Suprapubic skin (tissue), 4 donors: ENCODE results near the gene SYT17. TPM values are rescaled to one million over a fixed set of nuclear protein-coding genes. Genes with fewer than 3 reads are reported as not detected.

Source experiments
- DNase-seq, 2 donors: peaks; one replicate each; pipeline ENCODE4 v3.0.0-alpha.2; 2019; ENCODE audit warnings: low spot score in 2 of 2
- H3K27ac ChIP-seq: fragments of 200-600 bp; sonication (generic); one replicate; pipeline ENCODE4 v1.5.1; 2019
- H3K27me3 ChIP-seq: fragments of 200-600 bp; sonication (generic); one replicate; pipeline ENCODE4 v1.5.1; 2019
- H3K36me3 ChIP-seq: fragments of 200-600 bp; sonication (generic); one replicate; pipeline ENCODE4 v1.5.1; 2019
- H3K4me1 ChIP-seq: fragments of 200-600 bp; sonication (generic); one replicate; pipeline ENCODE4 v1.5.1; 2019
- H3K4me3 ChIP-seq: fragments of 200-600 bp; sonication (generic); one replicate; pipeline ENCODE4 v1.5.1; 2019; ENCODE audit warnings: mild to moderate bottlenecking
- H3K9me3 ChIP-seq: fragments of 200-600 bp; sonication (generic); one replicate; pipeline ENCODE4 v1.5.1; 2019
- CTCF ChIP-seq, 2 donors: fragments of 200-600 bp in 1 of 2; fragments of 450-650 bp in 1 of 2; sonication (generic) in 1 of 2; IDR thresholded peaks; one replicate each; pipeline ENCODE4 v1.5.1; 2016 to 2019; ENCODE audit warnings: antibody characterized with exemption in 2 of 2, mild to moderate bottlenecking in 1 of 2, moderate library complexity in 1 of 2
- EP300 ChIP-seq: sonication (generic); formaldehyde crosslinking; IDR thresholded peaks from one replicate; pipeline ENCODE4 v1.6.1; 2017; ENCODE audit warnings: antibody characterized with exemption
- POLR2A ChIP-seq, 2 donors: fragments of 450-650 bp; IDR thresholded peaks; one replicate each; pipeline ENCODE4 v1.6.1; 2017; ENCODE audit warnings: antibody characterized with exemption in 2 of 2, mild to moderate bottlenecking in 2 of 2, moderate library complexity in 2 of 2
- POLR2AphosphoS5 ChIP-seq, 3 donors: sonication (generic); formaldehyde crosslinking; IDR thresholded peaks; one replicate each; pipeline ENCODE4 v1.6.1; 2017; ENCODE audit warnings: antibody characterized with exemption in 3 of 3
- WGBS: methylation state at CpG from one replicate; pipeline ENCODE4 v1.1.5; 2018; 5-methylcytosine and 5-hydroxymethylcytosine counted together
- total RNA-seq, 4 donors: library from RNA; depleted of rRNA; stranded (reverse); fragments of >200 nt; gene quantifications; one replicate each; pipeline ENCODE4 v1.1.0, GENCODE V29; 2016

SYT17 gene
- total RNA-seq, 4 donors from 2014 or later, result 2.5 to 27.6 (median 9.7) TPM

- Histone ChIP-seq H3K9me3 (no peaks in the 10 kb centered on the region), H3K4me1 (peaks cover 38% of the 10 kb centered on the region), H3K36me3 (no peaks in the 10 kb centered on the region), H3K27ac (no peak overlapping the region), H3K4me3 (no peak overlapping the region), H3K27me3 (no peaks in the 10 kb centered on the region)
- WGBS, result 74% methylated on average over 3 of the region's 3 CpGs
- DNase-seq, result no peak
- no peak for TF ChIP-seq POLR2A (IDR thresholded peaks at IDR 0.05)
- TF ChIP-seq POLR2AphosphoS5 (IDR thresholded peaks at IDR 0.05), result no peak
- TF ChIP-seq EP300, result no peak
- no peak for TF ChIP-seq CTCF (IDR thresholded peaks at IDR 0.05)
Observed at GRCh38 chr16:19145010-19145409, 23.0 kb upstream of the SYT17 start.

GRCh38 chr16:19147126-19147525 is 20.9 kb upstream of the SYT17 start:
- Histone ChIP-seq H3K4me1 (peaks cover 24% of the 10 kb centered on the region), H3K27ac (no peak overlapping the region), H3K36me3 (no peaks in the 10 kb centered on the region), H3K4me3 (no peak overlapping the region), H3K9me3 (no peaks in the 10 kb centered on the region), H3K27me3 (no peaks in the 10 kb centered on the region)
- no peak for DNase-seq
- TF ChIP-seq POLR2AphosphoS5 (IDR thresholded peaks at IDR 0.05), result no peak
- no peak for TF ChIP-seq EP300
- no peak for TF ChIP-seq CTCF (IDR thresholded peaks at IDR 0.05)
- TF ChIP-seq POLR2A (IDR thresholded peaks at IDR 0.05), result no peak
- WGBS, result 43% methylated on average over 4 of the region's 4 CpGs

- no peaks in the 10 kb centered on the region for H3K9me3 ChIP-seq
- peaks cover 20% of the 10 kb centered on the region for H3K4me1 ChIP-seq
- H3K27ac ChIP-seq, result no peak overlapping the region
- no peak for TF ChIP-seq EP300
- no peak for TF ChIP-seq POLR2AphosphoS5 (IDR thresholded peaks at IDR 0.05)
- no peak for TF ChIP-seq CTCF (IDR thresholded peaks at IDR 0.05)
- no peak for TF ChIP-seq POLR2A (IDR thresholded peaks at IDR 0.05)
- no peak overlapping the region for H3K4me3 ChIP-seq
- H3K27me3 ChIP-seq, result no peaks in the 10 kb centered on the region
- no peaks in the 10 kb centered on the region for H3K36me3 ChIP-seq
- 96% methylated on average over 4 of the region's 4 CpGs for WGBS
- no peak for DNase-seq
Observed at GRCh38 chr16:19147627-19148026, 20.4 kb upstream of the SYT17 start.

GRCh38 chr16:19148189-19148588 is 19.9 kb upstream of the SYT17 start:
- no peak overlapping the region for H3K4me3 ChIP-seq
- no peaks in the 10 kb centered on the region for H3K36me3 ChIP-seq
- 97% methylated on average over 5 of the region's 5 CpGs for WGBS
- TF ChIP-seq POLR2A (IDR thresholded peaks at IDR 0.05), result no peak
- no peak for TF ChIP-seq POLR2AphosphoS5 (IDR thresholded peaks at IDR 0.05)
- no peaks in the 10 kb centered on the region for H3K27me3 ChIP-seq
- no peaks in the 10 kb centered on the region for H3K9me3 ChIP-seq
- peaks cover 15% of the 10 kb centered on the region for H3K4me1 ChIP-seq
- H3K27ac ChIP-seq, result no peak overlapping the region
- no peak for DNase-seq

- Histone ChIP-seq H3K27ac (no peak overlapping the region), H3K36me3 (no peaks in the 10 kb centered on the region), H3K9me3 (no peaks in the 10 kb centered on the region), H3K4me1 (no peaks in the 10 kb centered on the region), H3K4me3 (no peak overlapping the region), H3K27me3 (no peaks in the 10 kb centered on the region)
- 67% methylated on average over 2 of the region's 2 CpGs for WGBS
- DNase-seq, result no peak
- no peak for TF ChIP-seq CTCF (IDR thresholded peaks at IDR 0.05)
- TF ChIP-seq POLR2A (IDR thresholded peaks at IDR 0.05), result no peak
- no peak for TF ChIP-seq EP300
- no peak for TF ChIP-seq POLR2AphosphoS5 (IDR thresholded peaks at IDR 0.05)
Observed at GRCh38 chr16:19151310-19151709, 16.7 kb upstream of the SYT17 start.

- Histone ChIP-seq H3K36me3 (no peaks in the 10 kb centered on the region), H3K4me3 (no peak overlapping the region), H3K27me3 (no peaks in the 10 kb centered on the region), H3K27ac (no peak overlapping the region), H3K4me1 (no peaks in the 10 kb centered on the region), H3K9me3 (no peaks in the 10 kb centered on the region)
- TF ChIP-seq POLR2AphosphoS5 (IDR thresholded peaks at IDR 0.05), result no peak
- TF ChIP-seq EP300, result no peak
- no peak for TF ChIP-seq POLR2A (IDR thresholded peaks at IDR 0.05)
- TF ChIP-seq CTCF (IDR thresholded peaks at IDR 0.05), result no peak
- WGBS, result 93% methylated on average over 1 of the region's 1 CpG
- no peak for DNase-seq
Observed at GRCh38 chr16:19152042-19152441, 16.0 kb upstream of the SYT17 start.
